ENCODE results near the gene PLCXD1. TPM values are rescaled to one million over a fixed set of nuclear protein-coding genes. Genes with fewer than 3 reads are reported as not detected.

The PLCXD1 gene, protein sequence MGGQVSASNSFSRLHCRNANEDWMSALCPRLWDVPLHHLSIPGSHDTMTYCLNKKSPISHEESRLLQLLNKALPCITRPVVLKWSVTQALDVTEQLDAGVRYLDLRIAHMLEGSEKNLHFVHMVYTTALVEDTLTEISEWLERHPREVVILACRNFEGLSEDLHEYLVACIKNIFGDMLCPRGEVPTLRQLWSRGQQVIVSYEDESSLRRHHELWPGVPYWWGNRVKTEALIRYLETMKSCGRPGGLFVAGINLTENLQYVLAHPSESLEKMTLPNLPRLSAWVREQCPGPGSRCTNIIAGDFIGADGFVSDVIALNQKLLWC
- total RNA-seq, result 14.3 and 24.1 TPM in 2 replicates

DNA sequence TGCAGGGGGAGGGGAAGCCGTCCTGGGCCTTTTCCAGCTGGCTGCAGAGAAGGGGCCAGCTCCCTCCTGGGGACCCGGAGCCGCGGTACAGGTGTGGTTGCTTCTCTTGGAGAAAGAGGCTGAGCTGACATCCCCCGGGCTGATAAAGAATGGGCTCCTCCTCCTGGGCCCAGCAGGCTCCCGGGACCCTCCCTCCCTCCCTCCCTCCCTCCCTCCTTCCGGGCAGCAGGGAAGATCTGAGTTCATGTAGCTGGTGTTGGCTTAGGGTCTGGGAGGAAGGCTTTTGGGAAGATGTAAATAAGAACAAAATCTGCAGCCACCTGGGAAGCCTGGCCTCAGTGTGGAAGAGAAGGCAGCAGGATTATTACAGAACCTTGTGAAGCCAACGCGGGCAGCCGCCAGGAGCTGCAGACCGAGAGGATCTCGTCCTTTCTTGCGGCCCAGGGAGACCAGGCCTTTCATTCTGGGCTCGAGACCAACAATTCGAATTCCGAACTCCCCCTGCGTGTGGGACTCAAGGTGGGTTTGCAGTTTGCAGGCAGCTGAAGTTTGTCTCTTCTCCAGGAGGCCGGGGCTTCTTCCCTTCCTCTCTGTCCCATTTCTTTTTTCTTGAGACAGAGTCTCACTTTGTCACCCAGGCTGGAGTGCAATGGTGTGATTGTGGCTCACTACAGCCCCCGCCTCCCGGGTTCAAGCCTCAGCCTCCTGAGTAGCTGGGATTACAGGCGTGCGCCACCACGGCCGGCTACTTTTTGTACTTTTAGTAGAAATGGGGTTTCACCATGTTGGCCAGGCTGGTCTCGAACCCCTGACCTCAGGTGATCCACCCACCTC lies at the start of gene PLCXD1:
Gene PLCXD1 (plus strand): TSS at position 216 of the 834 bp plus-strand sequence. CDS start 2,807 bp downstream, outside the sequence.

DNA sequence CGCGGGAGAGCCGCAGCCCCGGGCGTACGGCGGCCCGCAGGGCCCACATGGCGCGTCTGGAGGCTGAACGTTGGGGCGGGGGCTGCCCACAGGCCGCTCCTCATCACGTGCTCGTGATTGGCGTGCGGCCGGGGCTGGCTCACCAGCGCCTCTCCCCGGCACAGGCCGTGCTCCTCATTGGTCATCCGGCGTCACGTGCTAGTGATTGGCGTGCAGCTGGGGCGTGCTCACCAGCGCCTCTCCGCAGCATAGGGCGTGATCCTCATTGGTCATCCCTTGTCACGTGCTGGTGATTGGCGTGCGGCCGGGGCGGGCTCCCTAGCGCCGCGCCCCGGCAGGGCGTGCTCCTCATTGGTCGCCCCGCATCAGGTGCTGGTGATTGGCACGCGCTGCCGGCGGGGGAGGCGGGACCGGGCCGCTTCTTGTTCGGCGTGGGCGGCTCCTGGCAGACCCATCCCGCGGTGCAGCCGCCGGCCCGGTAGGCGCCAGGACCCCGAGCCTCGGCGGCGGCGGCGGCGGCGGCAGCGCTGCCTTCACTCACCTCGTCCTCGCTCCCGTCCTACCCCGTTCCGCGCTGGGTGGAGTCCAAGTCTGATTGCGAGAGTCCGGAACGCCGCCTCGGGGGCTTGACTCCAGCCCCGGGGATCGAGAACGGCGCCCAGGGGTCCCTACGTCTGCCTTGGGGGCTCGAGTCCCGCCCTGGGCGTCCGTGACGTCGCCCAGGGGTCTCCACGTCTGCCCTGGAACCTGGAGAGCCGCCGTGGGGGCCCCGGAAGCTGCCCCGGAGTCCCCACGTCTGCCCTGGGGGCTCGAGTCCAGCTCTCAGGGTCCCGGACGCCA lies 37.8 kb downstream of the PLCXD1 start, which contains the start of gene GTPBP6:
Gene GTPBP6 (minus strand): TSS at position 58 of the 840 bp plus-strand sequence. CDS start 9 bp downstream, at position 49.

Other genes starting within 250 kb of the PLCXD1 start
- gene GTPBP6, start 37.4 kb downstream of the PLCXD1 start, total RNA-seq, result 28.9 and 53.3 TPM in 2 replicates
- 8.8 and 14.9 TPM in 2 replicates for gene PPP2R3B, start 105.5 kb downstream of the PLCXD1 start, total RNA-seq

Data from smooth muscle cell of the pulmonary artery (primary cell).